ENCODE data around the gene MDN1.

DNA sequence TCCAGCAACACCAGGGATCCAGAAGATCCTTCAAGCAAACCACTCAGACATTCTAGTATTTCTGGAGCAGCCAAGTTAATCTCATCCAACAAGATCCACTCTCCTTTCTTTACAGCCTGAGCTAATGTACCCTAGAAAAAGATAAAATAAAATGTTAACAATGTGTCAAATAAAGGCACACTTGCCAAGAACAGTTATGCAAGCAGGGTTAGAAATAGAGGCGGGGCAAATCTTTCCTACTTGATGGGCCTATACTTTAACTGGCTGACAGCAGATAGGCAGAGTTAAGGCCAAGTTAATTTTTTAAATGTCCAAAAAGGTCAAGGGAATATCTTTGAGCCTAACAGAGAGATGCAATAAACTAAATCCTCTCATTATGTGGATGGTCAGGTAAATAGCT, 60.8 kb downstream of the MDN1 start:
- TF ChIP-seq, protein P1, sequence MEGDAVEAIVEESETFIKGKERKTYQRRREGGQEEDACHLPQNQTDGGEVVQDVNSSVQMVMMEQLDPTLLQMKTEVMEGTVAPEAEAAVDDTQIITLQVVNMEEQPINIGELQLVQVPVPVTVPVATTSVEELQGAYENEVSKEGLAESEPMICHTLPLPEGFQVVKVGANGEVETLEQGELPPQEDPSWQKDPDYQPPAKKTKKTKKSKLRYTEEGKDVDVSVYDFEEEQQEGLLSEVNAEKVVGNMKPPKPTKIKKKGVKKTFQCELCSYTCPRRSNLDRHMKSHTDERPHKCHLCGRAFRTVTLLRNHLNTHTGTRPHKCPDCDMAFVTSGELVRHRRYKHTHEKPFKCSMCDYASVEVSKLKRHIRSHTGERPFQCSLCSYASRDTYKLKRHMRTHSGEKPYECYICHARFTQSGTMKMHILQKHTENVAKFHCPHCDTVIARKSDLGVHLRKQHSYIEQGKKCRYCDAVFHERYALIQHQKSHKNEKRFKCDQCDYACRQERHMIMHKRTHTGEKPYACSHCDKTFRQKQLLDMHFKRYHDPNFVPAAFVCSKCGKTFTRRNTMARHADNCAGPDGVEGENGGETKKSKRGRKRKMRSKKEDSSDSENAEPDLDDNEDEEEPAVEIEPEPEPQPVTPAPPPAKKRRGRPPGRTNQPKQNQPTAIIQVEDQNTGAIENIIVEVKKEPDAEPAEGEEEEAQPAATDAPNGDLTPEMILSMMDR (IDR thresholded peaks at IDR 0.05) = no peak
- TF ChIP-seq POLR2A (IDR thresholded peaks at IDR 0.05) = no peak
